ENCODE measurements around the gene ARHGEF39. TPM values are rescaled to one million over a fixed set of nuclear protein-coding genes. Genes with fewer than 3 reads are reported as not detected.

The ARHGEF39 gene
- total RNA-seq, 1 donor from 2014 or later: 0.38 TPM

DNA sequence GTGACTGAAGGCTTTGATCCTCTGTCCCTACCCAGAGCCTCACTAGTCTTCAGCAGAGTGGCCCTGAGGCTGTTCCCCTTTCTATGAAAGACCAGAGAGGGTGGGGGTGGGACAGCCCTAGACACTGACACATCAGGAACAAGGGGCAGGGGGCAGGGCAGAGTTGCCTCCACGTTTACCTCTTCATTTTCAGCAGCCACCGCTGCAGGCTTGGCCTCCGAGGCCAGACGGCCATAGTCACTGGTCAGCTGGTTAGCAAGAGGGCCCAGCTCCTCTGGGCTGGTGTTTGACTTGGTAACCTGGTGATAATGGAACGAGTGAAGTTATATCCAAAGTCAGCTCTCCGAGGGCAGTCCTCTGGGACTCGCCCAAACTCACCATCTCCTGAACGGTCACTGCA is 40.4 kb upstream of the ARHGEF39 start:
- Histone ChIP-seq H3K9me3 (no peaks in the 10 kb centered on the region), H3K36me3 (peaks cover 100% of the 10 kb centered on the region), H3K27me3 (no peaks in the 10 kb centered on the region), H3K4me3 (no peak overlapping the region), H3K27ac (no peak overlapping the region), H3K4me1 (no peaks in the 10 kb centered on the region)
- TF ChIP-seq, protein P1, sequence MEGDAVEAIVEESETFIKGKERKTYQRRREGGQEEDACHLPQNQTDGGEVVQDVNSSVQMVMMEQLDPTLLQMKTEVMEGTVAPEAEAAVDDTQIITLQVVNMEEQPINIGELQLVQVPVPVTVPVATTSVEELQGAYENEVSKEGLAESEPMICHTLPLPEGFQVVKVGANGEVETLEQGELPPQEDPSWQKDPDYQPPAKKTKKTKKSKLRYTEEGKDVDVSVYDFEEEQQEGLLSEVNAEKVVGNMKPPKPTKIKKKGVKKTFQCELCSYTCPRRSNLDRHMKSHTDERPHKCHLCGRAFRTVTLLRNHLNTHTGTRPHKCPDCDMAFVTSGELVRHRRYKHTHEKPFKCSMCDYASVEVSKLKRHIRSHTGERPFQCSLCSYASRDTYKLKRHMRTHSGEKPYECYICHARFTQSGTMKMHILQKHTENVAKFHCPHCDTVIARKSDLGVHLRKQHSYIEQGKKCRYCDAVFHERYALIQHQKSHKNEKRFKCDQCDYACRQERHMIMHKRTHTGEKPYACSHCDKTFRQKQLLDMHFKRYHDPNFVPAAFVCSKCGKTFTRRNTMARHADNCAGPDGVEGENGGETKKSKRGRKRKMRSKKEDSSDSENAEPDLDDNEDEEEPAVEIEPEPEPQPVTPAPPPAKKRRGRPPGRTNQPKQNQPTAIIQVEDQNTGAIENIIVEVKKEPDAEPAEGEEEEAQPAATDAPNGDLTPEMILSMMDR (IDR thresholded peaks at IDR 0.05): no peak
- ATAC-seq: no peak
- DNase-seq: no peak
- intact Hi-C loops (cut with DNase I): no loop called here

GRCh38 chr9:35703906-35704672 is 39.1 kb upstream of the ARHGEF39 start:
- Histone ChIP-seq H3K36me3 (peaks cover 100% of the 10 kb centered on the region), H3K27ac (no peak overlapping the region)
- DNase-seq: no peak

DNA sequence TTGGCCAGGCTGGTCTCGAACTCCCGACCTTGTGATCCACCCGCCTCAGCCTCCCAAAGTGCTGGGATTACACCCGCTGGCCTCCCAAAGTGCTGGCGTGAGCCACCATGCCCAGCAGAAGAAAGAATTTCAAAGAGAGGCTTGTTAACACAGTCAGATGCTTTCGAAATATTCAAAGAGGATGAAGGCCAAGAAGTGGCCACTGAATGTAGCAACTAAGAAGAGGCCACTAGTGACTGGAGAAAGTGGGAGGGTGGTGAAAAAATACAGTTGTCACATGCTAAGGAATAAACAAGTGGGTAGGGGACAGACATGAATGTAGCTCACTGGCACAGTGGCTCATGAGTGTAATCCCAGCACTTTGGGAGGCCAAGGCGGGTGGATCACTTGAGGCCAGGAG is 37.7 kb upstream of the ARHGEF39 start:
- Histone ChIP-seq H3K36me3 (peaks cover 100% of the 10 kb centered on the region), H3K27me3 (no peaks in the 10 kb centered on the region), H3K4me3 (no peak overlapping the region), H3K9me3 (no peaks in the 10 kb centered on the region), H3K27ac (no peak overlapping the region), H3K4me1 (no peaks in the 10 kb centered on the region)
- DNase-seq: no peak
- intact Hi-C loops (cut with DNase I): no loop called here
- no peak for ATAC-seq
- TF ChIP-seq, protein P1 (IDR thresholded peaks at IDR 0.05): no peak

More at GRCh38 chr9:35703906-35704672, 39.1 kb upstream of the ARHGEF39 start:
- Histone ChIP-seq H3K4me1 (no peaks in the 10 kb centered on the region), H3K9me3 (no peaks in the 10 kb centered on the region), H3K4me3 (no peak overlapping the region), H3K27me3 (no peaks in the 10 kb centered on the region)
- TF ChIP-seq, protein P1 (IDR thresholded peaks at IDR 0.05): no peak
- intact Hi-C loops (cut with DNase I): no loop called here
- no peak for ATAC-seq

- intact Hi-C loops (cut with DNase I): no loop called here
- H3K4me3 ChIP-seq: no peak overlapping the region
- peaks cover 10% of the 10 kb centered on the region for H3K4me1 ChIP-seq
- H3K27ac ChIP-seq: no peak overlapping the region
- DNase-seq (no peak), ATAC-seq (no peak)
- H3K36me3 ChIP-seq: peaks cover 98% of the 10 kb centered on the region
- TF ChIP-seq, protein P1 (IDR thresholded peaks at IDR 0.05): no peak
- no peaks in the 10 kb centered on the region for H3K9me3 ChIP-seq
- H3K27me3 ChIP-seq: no peaks in the 10 kb centered on the region
Observed at GRCh38 chr9:35700942-35701341, 35.9 kb upstream of the ARHGEF39 start.

- intact Hi-C loops (cut with DNase I): no loop called here
- peaks cover 90% of the 10 kb centered on the region for H3K36me3 ChIP-seq
- H3K27ac ChIP-seq: no peak overlapping the region
- TF ChIP-seq, protein P1 (IDR thresholded peaks at IDR 0.05): no peak
- no peaks in the 10 kb centered on the region for H3K9me3 ChIP-seq
- ATAC-seq: no peak
- no peak for DNase-seq
- peaks cover 12% of the 10 kb centered on the region for H3K4me1 ChIP-seq
- H3K27me3 ChIP-seq: no peaks in the 10 kb centered on the region
- H3K4me3 ChIP-seq: no peak overlapping the region
Observed at GRCh38 chr9:35700031-35700430, 35.0 kb upstream of the ARHGEF39 start.
